NCI-H748 treated with DMSO at 0.1 percent for 48 hours (cell line): ENCODE measurements around the gene KCNMB1.

Experiments used
- DNase-seq: peaks from one replicate; lab custom pipeline; 2025; lab: John Stamatoyannopoulos, UW

Gene KCNMB1

GRCh38 chr5:170388818-170389549 is at the start of gene KCNMB1:
Gene KCNMB1, minus strand, starts transcription at chr5:170389367. Its CDS starts 3,920 bp downstream, at chr5:170385447.
- no peak for DNase-seq

- DNase-seq: no peak
Observed at GRCh38 chr5:170438581-170438980, 49.4 kb upstream of the KCNMB1 start.

- no peak for DNase-seq
Observed at GRCh38 chr5:170437621-170438375, 48.6 kb upstream of the KCNMB1 start.

GRCh38 chr5:170436335-170436734 is 47.2 kb upstream of the KCNMB1 start:
- no peak for DNase-seq

GRCh38 chr5:170434966-170435605 is 45.9 kb upstream of the KCNMB1 start:
- DNase-seq: peak; percentile 6

GRCh38 chr5:170432669-170433068 is 43.5 kb upstream of the KCNMB1 start:
- no peak for DNase-seq

- no peak for DNase-seq
Observed at GRCh38 chr5:170431571-170431970, 42.4 kb upstream of the KCNMB1 start.

- DNase-seq: no peak
Observed at GRCh38 chr5:170430866-170431437, 41.8 kb upstream of the KCNMB1 start.

GRCh38 chr5:170430256-170430655 is 41.1 kb upstream of the KCNMB1 start:
- DNase-seq: no peak

- no peak for DNase-seq
Observed at GRCh38 chr5:170429014-170429413, 39.8 kb upstream of the KCNMB1 start.

GRCh38 chr5:170427672-170428236 is 38.6 kb upstream of the KCNMB1 start:
- peak; percentile 11 for DNase-seq

- DNase-seq: no peak
Observed at GRCh38 chr5:170426786-170427185, 37.6 kb upstream of the KCNMB1 start.

GRCh38 chr5:170426149-170426767 is 37.1 kb upstream of the KCNMB1 start:
- no peak for DNase-seq

GRCh38 chr5:170425731-170426130 is 36.6 kb upstream of the KCNMB1 start:
- DNase-seq: no peak

GRCh38 chr5:170424629-170425028 is 35.5 kb upstream of the KCNMB1 start:
- DNase-seq: no peak

- peak; percentile 10 for DNase-seq
Observed at GRCh38 chr5:170423692-170424091, 34.5 kb upstream of the KCNMB1 start.

GRCh38 chr5:170421826-170422225 is 32.7 kb upstream of the KCNMB1 start:
- no peak for DNase-seq

- DNase-seq: peak; percentile 76
Observed at GRCh38 chr5:170420806-170421412, 31.7 kb upstream of the KCNMB1 start.

- DNase-seq: no peak
Observed at GRCh38 chr5:170419643-170420042, 30.5 kb upstream of the KCNMB1 start.

GRCh38 chr5:170418736-170419135 is 29.6 kb upstream of the KCNMB1 start:
- DNase-seq: no peak

- DNase-seq: no peak
Observed at GRCh38 chr5:170416526-170416925, 27.4 kb upstream of the KCNMB1 start.
